Amniotic epithelial cell (primary cell): ENCODE results near the gene PDE6B.
A peak's percentile ranks its signal among the peaks of the same experiment; 100 is the strongest.
"Not testable (repeated sequence)": the region's sequence is repeated elsewhere in the genome, so short reads cannot be mapped to it uniquely, and the experiment has no call there.

Experiments used
- DNase-seq: peaks from one replicate; pipeline ENCODE4 v3.0.0-alpha.2; 2010; ENCODE audit warnings: low read depth

The PDE6B gene

DNA sequence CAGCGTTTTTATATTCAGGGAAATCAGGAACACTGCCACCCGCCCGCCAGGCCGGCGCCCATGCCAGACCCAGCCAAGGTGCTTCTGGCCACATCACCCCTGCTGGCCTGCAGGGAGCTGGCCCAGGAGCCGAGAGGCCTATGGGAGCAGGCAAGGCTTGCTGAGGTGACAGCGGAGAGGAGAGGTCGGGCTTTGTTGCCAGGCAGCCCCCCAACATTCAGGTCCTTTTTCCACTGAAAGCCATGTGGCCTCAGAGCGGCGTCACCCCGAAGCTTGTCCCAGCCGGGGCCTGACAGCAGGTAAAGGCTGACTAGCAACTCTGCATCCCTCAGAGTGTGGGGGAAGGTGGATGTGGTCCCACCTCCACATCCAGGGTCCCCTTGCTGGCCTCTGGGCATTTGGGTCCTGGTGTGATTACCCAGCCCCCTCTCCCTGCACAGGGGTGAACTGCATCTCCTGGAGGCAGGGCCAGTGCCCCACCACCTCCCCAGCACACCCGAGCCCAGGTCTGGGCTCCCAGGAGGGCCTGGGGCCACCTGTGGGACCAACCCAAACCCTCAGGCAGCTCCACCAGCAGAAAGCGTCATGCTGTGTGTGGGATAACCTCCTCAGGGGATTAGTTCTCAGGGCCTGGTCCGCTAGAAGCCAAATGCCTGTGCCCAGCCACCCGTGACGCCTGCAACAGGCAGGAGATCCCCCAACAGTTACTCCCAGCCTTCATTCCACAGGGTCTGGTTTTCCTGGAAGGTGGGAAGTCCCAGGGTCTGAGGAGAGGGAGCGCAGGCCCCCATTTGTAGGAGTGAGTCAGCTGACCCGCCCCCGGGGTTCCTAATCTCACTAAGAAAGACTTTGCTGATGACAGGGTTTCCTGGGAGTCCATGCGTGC is at the start of gene PDE6B:
Gene PDE6B (plus strand): TSS at position 869 of the 886 bp plus-strand sequence. CDS start 54 bp downstream, outside the sequence.
- no peak for DNase-seq

DNA sequence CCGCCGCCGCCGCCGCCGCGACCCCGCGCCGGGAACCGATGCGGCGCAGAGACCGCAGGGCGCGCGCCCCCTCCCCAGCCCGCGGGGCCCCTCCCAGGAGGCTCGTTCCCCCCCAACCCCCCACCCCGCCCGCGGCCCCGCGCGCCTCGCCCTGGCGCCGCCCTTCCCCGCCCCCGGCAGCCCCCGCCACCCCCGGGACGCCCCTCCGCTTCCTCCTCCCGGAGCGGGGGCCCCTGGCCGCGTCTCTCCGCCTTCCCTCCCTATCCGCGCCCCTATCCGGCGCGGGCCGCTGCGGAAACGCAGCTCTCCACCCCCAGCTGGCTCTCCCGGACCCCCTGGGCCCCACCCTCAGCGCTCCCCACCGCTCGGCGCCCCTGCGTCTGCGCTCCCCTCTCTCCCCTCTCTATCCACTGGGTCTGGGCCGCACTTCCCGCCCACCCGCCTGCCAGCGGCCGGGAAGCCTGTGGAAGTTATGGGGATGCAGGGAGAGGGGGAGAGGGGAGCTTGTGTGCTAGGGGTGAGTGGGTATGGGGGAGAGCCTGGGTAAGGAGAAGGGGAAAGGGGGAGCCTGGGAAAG is 49.0 kb upstream of the PDE6B start, which contains the start of gene TMEM271:
Gene TMEM271 (minus strand): TSS at position 51 of the 577 bp plus-strand sequence. CDS start 233 bp downstream, outside the sequence.
- DNase-seq: no peak

DNA sequence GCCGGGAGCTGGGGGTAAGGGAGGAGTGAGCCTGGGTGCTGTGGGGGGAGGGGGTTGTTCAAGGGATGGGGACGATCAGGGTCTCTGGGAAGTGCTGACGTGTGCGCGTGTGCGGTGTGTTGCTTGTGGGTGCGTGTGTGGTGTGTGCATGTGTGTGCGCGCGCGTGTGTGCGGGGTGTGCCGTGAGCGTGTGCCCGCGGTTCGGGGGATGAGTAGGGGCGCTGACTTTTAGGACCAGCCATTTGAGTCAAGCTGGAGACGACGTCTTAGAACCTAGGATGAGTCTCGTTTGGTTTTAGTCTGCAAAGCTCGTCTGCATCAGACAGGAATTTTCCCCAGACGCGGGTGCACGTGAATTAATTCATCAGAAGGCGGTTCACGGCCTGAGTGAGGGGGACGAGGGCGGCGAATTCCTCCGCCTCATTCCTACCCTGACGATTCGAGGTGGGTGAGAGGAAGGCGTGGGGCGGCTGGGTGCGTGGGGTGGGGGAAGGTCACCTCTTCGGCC is 48.3 kb upstream of the PDE6B start:
- DNase-seq: no peak

DNA sequence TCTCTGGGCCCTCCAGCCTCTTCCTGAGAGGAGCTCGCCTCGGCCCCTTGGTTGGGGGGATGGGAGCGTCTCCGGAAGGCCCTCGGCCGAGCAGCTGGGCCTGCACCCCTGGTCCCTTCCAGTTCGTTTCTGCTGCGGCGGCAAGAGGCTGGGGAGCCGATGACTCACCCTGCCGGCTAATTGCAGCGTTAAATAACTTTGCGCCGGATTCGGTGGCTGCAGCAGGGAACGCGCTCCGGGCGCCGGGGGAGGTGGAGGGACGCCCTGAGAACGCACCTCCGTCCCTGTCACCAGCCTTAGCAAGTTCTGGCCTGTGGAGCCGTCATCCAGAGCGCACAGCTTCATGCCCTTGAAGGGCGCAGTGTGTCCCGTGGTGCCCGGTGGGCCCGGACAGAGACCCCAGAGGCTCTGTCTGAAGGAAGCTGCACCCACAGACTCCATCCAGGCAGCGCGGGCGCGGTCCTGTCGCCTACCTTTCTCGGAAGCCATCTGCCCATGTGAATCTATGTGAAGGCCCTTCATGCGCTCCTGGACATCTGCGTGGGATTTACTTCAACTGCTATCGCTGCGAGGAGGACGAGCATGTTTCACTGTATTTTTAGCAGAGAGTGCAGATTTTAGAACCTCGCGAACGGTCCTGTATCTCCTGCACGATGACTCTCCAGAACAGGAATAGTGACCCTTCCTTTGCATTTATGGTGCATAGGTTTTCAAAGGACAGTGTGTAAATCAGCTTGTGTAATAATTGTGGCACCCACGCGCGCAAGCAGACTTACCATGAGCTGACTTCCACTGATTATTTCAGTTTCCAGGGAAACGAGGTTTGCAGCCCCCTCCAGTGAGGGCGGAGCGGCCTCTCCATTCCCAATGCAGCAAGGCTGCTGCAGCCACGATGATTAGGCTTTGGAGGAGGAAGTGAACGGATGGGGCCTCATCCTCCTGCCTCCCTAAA is 47.6 kb upstream of the PDE6B start:
- DNase-seq: peak; percentile 8

DNA sequence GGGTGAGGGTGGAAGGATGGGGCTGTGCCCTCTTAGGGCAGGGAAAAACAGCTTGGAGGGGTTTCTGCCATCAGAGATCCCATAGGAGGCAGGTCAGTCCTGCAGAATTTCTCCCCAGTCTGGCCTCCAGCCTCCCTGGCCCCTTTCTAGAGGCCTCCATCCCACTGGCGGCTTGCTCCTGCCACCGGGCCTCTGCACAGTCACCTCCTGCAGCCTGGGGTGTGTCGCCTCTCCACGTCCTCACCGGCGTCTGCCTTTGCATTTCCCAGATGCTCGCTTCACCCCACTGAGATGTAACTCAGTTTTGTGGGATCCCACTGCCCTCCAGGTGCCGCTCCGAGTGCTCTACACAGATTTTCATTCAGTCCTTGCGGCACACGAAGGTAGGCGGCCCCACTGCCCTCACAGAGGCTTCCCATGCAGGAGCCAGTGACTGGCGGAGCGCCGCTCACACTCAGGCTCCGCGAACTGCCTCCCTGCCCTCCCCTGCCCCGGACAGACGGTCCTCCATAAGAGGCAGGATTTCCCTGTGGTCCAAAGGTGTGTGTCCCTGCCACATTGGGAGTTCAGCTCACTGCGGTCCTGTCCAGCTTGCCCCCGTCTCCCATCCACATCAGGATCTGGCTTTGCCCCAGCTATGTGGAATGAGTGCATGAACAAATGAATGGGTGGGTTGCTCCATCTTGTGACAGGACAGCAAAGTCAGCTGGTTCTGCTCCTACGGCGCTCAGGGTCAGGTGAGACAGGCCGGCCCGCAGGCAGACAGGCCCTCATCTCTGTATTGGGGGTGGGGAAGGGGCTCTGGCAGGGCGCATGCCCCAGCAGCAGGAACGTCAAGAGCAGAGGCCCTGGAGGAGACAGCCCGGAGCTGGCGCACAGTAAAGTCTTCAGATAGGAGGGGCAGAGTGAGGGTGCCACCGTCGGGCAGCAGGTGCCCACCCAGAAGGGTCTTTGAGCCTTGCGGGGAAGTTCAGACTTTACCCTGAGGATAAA is 46.6 kb upstream of the PDE6B start:
- no peak for DNase-seq

DNA sequence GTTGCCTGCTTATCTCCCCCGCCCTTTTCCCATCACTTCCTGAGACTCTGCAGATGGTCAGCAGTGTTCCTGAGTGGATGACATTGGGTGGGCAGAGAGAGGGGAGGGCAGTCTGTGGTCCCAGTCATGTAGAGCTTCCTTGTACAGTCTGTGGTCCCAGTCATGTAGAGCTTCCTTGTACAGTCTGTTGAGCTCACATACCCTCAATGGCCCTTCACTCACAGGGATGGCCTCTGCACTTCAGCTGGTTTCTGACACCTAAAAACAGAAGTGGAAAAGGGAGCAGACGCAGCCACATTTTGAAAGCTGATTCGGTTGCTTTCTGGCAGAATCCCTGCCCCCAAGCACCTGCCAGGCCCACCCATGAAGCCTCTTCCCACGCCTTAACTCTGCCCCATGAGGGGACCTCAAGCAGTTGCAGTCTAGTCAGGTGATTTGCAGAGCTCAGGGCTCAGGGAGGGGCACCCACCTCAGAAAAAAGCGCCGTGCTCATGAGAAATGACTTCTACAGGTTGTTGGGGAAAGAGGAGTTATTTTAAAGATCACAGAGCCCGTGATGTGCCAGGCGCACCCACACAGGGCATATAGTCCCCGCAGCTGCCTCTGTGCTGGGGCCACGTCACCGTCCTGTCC is 45.7 kb upstream of the PDE6B start:
- no peak for DNase-seq

DNA sequence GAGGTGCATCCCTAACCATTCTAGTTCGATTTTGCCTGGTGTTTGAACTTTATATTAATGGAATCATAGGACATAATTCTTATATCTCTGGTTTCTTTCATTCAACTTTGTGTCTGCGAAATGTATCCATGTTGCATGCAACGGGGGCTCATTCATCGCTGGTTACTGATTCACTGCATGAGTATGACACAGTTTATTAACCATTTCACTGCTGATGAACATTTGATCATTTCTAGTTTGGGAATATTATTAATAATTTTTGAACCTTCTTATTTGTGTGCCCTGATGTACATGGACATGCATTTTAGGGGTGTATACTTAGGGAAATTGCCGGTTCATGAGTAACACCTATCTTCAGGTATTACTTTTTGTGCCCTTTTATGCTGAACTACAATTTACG is 44.2 kb upstream of the PDE6B start:
- DNase-seq: no peak

DNA sequence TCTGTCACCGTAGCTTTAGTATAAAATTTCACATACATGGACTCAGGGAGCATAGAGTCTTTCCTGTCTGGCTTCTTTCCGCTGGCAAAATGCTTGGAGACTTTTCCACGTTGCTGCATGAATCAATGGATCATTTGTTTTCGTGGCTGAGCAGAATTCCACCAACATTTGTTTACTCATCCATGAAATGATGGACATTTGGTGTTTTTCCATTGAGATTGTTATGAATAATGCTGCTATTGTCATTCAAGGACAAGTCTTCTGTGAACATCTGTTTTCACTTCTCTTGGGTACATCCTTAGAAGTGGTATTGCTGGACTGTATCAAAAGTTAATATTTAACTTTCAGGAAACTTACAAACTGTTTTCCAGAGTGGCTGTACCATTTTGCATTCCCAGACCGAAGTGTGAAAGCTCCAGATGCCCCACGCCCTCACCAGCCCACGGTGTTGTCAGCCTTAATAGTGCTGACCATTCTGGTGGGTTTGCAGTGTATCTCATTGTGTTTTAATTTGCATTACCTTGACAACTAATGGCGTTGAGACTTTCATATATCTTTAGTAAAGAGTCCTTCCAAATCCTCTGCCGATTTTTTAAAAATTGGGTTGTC is 43.5 kb upstream of the PDE6B start:
- no peak for DNase-seq

DNA sequence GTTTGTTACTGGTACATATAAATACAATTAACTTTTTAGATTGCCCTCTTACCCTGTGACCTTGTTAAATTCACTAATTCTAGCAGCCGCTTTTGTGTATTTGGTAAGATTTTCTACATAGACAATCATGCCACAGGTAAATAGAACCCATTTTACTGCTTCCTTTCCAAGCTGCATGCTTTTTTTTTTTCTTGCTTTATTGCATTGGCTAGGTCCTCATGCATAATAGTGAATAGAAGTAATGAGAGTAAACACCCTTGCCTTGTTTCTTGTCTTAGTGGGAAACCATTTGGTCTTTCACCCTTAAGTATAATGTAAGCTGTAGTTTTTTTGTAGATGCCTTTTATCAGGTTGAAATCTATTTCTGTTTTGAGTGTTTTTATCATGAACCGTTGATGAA is 41.6 kb upstream of the PDE6B start:
- no peak for DNase-seq

DNA sequence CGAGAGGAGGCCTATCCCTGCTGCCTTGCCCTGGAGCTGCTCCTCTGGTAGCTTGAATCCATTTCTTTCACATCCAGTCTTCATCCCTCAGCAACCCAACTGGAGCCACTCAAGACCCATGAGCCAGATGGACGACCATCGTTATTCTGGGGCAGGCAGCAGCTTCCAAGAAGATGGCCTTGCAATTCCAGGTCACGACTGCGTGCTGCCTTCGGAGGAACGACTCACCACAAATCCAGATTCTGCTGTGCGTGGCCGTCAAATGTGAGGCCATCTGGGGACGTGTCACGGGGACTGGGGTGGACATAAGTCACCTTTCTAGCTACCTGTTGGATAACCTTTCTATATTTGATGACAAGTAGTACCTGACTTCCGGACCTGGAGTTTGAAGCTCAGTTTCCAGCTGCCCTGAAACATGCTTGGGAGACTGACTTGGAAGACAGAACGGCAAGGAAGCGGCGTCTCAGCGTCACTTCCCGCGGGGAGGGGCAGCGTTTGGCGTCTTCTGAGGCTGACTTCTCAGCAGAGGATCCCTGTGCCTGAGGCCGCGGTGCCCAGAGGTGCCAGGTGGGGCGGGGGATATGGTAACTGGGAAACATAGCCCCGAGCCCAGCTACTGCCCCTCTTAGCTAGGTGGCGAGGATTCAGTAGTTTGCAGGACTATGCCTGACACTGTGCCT is 37.6 kb upstream of the PDE6B start:
- DNase-seq: no peak

DNA sequence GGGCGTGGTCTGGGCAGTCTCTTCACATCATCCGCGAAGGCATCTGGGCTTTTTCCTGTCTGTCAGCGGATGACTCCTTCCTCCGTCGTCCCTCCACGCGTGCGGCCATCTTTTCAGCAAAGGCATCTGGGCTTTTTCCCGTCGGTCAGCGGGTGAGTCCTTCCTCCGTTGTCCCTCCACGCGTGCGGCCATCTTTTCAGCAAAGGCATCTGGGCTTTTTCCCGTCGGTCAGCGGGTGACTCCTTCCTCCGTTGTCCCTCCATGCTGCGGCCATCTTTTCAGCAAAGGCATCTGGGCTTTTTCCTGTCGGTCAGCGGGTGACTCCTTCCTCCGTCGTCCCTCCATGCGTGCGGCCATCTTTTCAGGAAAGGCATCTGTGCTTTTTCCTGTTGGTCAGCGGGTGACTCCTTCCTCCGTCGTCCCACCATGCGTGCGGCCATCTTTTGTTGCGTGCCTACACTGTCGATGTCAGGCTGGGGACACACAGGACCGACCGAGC is 37.0 kb upstream of the PDE6B start:
- DNase-seq: no peak

DNA sequence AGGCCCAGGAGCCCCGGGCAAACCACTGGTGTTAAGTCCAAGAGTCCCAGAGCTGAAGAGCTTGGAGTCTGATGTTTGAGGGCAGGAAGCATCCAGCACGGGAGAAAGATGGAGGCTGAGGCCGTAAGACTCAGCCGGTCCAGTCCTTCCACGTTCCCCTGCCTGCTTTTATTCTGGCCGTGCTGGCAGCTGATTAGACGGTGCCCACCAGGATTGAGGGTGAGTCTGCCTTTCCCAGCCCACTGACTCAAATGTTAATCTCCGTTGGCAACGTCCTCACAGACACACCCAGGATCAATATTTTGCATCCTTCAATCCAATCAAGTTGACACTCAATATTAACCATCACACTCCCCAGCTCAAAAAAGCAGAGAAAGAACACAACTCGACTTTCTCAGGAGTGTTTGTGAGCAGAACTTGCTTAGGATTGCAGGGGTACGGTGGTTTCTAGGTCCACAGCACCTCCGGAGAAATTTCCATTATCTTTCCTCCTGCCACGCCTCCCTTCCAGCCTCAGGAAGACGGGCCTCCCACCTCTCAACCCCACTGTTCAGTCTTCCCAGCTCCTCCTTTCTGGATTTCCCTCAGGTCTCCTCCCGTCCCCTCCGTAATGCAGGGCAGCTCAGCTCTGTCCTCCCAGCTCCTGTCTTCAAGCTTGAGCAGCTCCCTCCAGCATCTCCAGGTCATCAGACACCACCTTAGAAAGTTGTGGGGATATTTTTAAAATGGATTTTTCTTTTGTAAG is 36.0 kb upstream of the PDE6B start:
- no peak for DNase-seq

DNA sequence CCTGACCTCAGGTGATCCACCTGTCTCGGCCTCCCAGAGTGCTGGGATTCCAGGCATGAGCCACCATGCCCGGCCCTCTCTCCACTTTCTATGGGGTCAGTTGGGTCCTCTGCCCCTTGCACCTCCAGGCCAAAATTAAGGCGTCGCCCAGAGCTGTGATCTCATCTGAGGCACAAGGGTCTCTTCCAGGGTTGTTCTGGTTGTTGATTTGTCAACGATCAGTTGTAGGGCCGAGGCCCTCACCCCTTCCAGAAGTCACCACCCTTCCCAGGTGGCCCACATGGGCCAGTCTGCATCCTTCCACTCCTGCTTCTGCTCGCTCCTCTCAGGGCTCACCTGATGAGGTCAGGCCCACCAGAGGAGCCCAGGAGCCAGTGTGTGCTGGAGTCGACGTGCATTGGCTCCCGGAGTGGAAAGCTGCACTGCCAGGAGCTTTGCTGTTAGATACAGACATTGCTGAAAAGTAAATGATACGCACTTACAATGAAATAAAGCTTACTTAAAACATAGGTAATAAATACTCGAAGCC is 35.0 kb upstream of the PDE6B start:
- no peak for DNase-seq

DNA sequence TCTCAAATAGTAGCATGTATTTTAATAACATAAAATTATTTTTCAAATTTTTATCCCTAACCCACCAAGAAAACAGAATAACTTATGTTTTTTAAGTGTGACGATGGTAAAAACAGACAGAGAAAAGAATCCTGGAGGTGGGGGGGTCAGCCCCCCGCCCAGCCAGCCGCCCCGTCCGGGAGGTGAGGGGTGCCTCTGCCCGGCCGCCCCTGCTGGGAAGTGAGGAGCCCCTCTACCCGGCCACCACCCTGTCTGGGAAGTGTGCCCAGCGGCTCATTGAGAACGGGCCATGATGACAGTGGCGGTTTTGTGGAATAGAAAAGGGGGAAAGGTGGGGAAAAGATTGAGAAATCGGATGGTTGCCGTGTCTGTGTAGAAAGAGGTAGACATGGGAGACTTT is 33.2 kb upstream of the PDE6B start:
- DNase-seq: not testable (repeated sequence)

DNA sequence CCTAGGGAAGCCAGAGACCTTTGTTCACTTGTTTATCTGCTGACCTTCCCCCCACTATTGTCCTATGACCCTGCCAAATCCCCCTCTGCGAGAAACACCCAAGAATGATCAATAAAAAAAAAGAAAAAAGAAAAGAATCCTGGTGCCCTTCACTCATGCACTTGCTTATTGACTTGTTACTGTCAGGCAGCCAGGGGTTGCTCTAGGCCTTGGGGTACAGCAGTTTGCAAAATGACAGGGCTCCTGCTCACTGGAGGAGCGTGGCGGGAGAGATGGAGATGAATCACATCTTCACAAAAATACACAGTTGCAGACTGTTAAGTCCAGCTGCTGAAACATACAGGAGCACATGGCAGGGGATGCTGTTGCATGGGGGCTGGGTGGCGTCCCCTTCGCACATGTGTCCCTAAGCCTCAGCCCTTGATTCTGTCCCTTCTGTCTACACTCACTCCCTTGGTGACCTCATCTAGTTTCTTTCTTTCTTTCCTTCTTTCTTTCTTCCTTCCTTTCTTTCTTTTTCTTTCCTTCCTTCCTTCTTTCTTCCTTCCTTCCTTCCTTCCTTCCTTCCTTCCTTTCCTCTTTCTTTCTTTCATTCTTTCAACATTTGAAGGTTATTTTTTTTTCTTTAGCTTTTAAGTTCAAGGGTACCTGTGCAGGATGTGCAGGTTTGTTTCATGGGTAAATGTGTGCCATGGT is 32.4 kb upstream of the PDE6B start:
- DNase-seq: no peak

DNA sequence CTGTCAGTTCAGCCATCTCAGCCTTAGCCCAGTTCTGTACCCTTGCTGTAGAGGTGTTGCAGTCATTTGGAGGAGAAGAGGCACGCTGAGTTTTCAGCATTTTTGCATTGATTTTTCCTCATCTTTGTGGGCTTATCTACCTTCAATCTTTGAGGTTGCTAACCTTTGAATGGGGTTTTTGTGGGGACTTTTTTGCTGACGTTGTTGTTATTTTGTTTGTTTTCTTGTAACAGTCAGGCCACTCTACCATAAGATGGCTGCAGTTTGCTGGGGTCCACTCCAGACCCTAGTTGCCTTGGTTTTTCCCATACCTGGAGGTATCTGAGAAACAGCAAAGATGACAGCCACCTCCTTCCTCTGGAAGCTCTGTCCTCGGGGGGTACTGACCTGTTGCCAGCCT is 26.4 kb upstream of the PDE6B start:
- no peak for DNase-seq

DNA sequence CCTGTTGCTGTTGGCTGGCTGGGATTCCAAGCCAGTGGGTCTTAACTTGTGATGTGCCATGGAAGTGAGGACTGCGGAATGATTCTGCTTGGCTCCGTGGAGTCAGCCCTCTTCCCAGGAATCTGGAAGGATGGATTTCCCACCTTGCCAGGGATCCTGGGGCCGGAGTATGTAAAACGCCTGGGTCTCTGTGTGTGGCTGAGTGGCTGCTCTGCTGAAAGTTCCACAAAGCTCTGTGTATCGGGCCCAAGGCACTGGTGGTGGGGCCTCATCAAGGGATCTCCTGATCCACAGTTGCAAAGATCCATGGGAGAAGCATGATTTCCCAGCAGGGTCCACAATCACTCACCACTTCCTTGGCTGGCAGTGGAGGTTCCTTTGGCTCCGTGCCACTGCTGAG is 25.2 kb upstream of the PDE6B start:
- DNase-seq: no peak
